Calu3 (cell line): Measurements from ENCODE around the gene PRPF8. TPM values are rescaled to one million over a fixed set of nuclear protein-coding genes. Genes with fewer than 3 reads are reported as not detected.

Experiments
- BruUV-seq: library from RNA; stranded (reverse); fragments of 400-500 nt; replicated peaks from 2 replicates; lab custom pipeline; 2021; lab: Mats Ljungman, UMichigan
- CTCF ChIA-PET: fragments of 300-600 bp; sonication (Branson Sonifier 250); formaldehyde crosslinking; loops from one replicate; lab custom pipeline; 2022; ENCODE audit warnings: antibody characterized with exemption; lab: Charles Lee
- DNase-seq: peaks from one replicate; pipeline ENCODE4 v3.0.0; 2022
- H3K27ac Mint-ChIP-seq: one replicate; pipeline ENCODE4 v1.8.0; 2022; ENCODE audit warnings: mixed read lengths; ENCODE audit not compliant: unreplicated experiment
- H3K27me3 Mint-ChIP-seq: one replicate; pipeline ENCODE4 v1.8.0; 2022; ENCODE audit warnings: mixed read lengths; ENCODE audit not compliant: unreplicated experiment
- H3K36me3 Mint-ChIP-seq: one replicate; pipeline ENCODE4 v1.8.0; 2022; ENCODE audit warnings: mild to moderate bottlenecking, moderate library complexity, mixed read lengths; ENCODE audit not compliant: insufficient read depth, unreplicated experiment
- H3K4me1 Mint-ChIP-seq: one replicate; pipeline ENCODE4 v1.8.0; 2022; ENCODE audit warnings: mild to moderate bottlenecking, low read depth, mixed read lengths; ENCODE audit not compliant: unreplicated experiment
- H3K4me3 Mint-ChIP-seq: one replicate; pipeline ENCODE4 v1.8.0; 2022; ENCODE audit warnings: mild to moderate bottlenecking, low read depth, moderate library complexity, mixed read lengths; ENCODE audit not compliant: unreplicated experiment
- H3K9me3 Mint-ChIP-seq: one replicate; pipeline ENCODE4 v1.8.0; 2022; ENCODE audit warnings: low read depth, mixed read lengths; ENCODE audit not compliant: unreplicated experiment
- intact Hi-C: fragments of 100-400 bp; cut with micrococcal nuclease; formaldehyde crosslinking; loops from one replicate; pipeline ENCODE4 v1.10.0; 2022; ENCODE audit not compliant: unreplicated experiment
- total RNA-seq: library from RNA; stranded (reverse); gene quantifications from 2 replicates; pipeline ENCODE4 v1.2.3, GENCODE V29; 2022
- TF ChIP-seq, protein P1 (sequence below): fragments of 200-600 bp; IDR thresholded peaks from one replicate; pipeline ENCODE4 v1.8.0; 2022; ENCODE audit warnings: antibody characterized with exemption; ENCODE audit not compliant: unreplicated experiment

PRPF8 gene
- total RNA-seq, 1 experiment from 2014 or later = 206 TPM

DNA sequence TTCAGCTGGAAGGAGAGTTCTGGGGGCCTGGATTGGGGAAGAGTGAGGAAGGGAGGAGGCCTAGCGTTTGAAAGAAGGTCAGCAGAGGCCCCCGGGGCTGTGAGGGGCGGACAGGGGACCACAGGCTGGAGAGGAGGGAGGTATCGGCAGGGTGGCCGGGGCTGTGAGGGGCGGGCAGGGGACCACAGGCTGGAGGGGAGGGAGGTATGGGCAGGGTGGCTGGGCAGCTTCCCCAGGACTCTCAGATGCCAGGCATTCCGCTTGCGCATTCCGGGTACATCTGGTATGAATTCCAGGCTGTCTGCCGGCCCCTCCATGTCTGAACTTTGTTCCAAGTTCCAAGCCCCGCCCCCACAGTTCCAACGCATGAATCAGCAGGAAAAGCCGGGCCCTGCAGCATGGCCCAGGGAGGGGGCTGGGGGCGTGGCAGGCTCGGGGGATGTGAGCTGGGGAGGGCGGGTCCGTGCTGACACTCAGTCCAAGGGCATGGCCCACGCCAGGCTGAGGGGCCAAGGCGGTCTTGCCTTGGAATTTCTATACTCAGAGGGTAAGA, 29.8 kb upstream of the PRPF8 start:
- DNase-seq = peak; percentile 96
- Mint-ChIP-seq H3K36me3 (peaks cover 87% of the 10 kb centered on the region), H3K27me3 (no peaks in the 10 kb centered on the region), H3K9me3 (no peaks in the 10 kb centered on the region), H3K27ac (peak overlapping the region; percentile 81), H3K4me3 (peak overlapping the region; percentile 80), H3K4me1 (peaks cover 9% of the 10 kb centered on the region)
- TF ChIP-seq, protein P1, sequence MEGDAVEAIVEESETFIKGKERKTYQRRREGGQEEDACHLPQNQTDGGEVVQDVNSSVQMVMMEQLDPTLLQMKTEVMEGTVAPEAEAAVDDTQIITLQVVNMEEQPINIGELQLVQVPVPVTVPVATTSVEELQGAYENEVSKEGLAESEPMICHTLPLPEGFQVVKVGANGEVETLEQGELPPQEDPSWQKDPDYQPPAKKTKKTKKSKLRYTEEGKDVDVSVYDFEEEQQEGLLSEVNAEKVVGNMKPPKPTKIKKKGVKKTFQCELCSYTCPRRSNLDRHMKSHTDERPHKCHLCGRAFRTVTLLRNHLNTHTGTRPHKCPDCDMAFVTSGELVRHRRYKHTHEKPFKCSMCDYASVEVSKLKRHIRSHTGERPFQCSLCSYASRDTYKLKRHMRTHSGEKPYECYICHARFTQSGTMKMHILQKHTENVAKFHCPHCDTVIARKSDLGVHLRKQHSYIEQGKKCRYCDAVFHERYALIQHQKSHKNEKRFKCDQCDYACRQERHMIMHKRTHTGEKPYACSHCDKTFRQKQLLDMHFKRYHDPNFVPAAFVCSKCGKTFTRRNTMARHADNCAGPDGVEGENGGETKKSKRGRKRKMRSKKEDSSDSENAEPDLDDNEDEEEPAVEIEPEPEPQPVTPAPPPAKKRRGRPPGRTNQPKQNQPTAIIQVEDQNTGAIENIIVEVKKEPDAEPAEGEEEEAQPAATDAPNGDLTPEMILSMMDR = no peak
- CTCF ChIA-PET = interaction anchor here (0.8 to 1.0 kb wide), 3 partner anchors 38 to 140 kb away, joined by 3 to 4 read pairs (median 3); no protein-coding TSS in a partner anchor
- intact Hi-C loops = no loop called here
- BruUV-seq = no TSS peak

DNA sequence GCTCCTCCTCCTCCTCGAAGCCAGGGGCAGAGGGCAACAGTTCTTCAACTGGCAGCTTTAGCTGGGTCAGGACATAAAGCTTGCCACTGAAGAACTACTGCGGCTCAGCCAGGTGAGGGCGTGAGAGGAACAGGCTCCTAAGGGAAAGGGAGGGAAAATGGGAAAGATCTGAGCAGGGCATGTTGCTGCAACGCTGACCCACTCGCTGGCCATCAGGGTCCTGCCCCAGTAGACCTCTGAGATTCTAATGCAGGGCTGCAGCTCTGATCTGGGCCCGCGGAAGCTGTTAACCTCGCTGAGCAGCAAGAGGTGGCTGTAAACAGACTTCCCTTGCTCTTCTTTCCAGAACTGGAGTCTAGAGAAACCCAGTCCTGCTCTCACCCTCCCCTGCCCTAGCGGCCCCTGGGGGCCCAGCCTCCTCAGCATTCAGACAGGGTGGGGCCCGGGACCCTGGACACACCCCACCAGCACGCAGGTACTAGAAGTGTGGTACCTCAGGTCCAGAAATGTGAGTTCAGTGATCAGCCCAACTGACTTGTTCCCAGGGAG, 29.3 kb upstream of the PRPF8 start:
- peaks cover 89% of the 10 kb centered on the region for H3K36me3 Mint-ChIP-seq
- peak overlapping the region; percentile 80 for H3K4me3 Mint-ChIP-seq
- BruUV-seq = no TSS peak

DNA sequence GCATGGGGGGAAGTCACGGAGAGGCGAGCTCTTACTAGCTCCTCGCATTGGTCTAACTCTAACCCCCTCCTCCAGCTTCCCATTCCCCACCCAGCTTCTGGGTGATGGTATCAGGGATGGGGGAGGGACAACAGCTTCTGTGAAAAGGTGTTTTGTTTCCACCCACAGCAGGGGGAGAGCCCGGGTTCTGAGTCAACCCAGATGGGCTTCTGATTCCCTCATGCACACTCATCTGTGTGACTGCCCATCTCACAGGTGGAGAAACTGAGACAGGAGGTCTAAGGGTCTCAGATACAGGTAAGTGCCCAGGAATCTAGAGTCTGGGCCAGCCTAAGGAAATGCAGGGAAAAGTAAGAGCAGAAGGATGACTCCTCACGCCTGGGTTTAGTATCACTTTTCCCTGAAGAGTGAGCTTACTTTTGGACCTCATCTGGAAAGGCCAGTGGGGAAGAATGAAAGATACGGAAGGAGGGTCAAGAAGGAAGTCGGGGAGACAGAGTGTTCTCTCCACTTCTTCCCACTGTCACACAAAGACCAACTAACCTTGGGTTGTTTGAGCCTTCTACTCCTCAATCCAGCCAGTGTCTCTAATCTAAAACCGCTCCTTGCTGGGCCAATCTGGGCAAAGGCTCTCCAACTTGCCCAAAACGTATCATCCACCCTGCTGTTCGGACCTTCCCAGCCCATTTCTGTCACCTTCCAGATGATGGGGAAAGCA, 28.7 kb upstream of the PRPF8 start:
- intact Hi-C loops = no loop called here
- peak overlapping the region; percentile 81 for H3K27ac Mint-ChIP-seq

More for the DNA sequence above, 29.3 kb upstream of the PRPF8 start:
- no peaks in the 10 kb centered on the region for H3K27me3 Mint-ChIP-seq
- DNase-seq = peak; percentile 50
- TF ChIP-seq, protein P1 = peak; percentile 43
- intact Hi-C loops = no loop called here
- peaks cover 9% of the 10 kb centered on the region for H3K4me1 Mint-ChIP-seq
- CTCF ChIA-PET = interaction anchor here (1.0 kb wide), 1 partner anchor 140 kb away, joined by 3 read pairs; no protein-coding TSS in a partner anchor
- H3K27ac Mint-ChIP-seq = peak overlapping the region; percentile 81
- H3K9me3 Mint-ChIP-seq = no peaks in the 10 kb centered on the region

DNA sequence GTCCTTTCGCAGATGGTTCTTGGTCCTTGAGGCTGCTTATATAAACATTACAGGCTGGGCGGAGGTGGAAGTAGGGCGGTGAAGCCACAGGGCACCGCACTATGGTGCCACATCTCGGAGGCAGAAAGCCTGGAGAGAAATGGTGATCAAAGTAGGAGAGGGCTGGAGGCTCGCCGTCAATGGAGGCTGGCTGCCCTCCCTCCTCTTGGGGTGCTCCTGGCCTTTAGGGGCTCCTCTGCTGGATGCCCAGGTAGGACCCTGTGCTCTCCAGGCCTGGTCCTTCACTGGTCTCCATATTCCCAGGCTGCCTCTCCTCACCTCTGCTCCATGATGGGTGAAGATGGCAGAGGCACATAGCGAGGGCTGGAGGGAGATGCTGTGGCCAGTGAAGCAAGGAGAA, 27.6 kb upstream of the PRPF8 start:
- DNase-seq = no peak
- peak overlapping the region; percentile 63 for H3K27ac Mint-ChIP-seq
- no peak overlapping the region for H3K4me3 Mint-ChIP-seq
- CTCF ChIA-PET = no interaction called here
- peaks cover 9% of the 10 kb centered on the region for H3K4me1 Mint-ChIP-seq
- peaks cover 79% of the 10 kb centered on the region for H3K36me3 Mint-ChIP-seq
- TF ChIP-seq, protein P1 = no peak
- no peaks in the 10 kb centered on the region for H3K9me3 Mint-ChIP-seq
- no TSS peak for BruUV-seq
- intact Hi-C loops = no loop called here
- H3K27me3 Mint-ChIP-seq = no peaks in the 10 kb centered on the region

More for the DNA sequence above, 28.7 kb upstream of the PRPF8 start:
- Mint-ChIP-seq H3K36me3 (peaks cover 89% of the 10 kb centered on the region), H3K9me3 (no peaks in the 10 kb centered on the region), H3K27me3 (no peaks in the 10 kb centered on the region), H3K4me3 (peak overlapping the region; percentile 80), H3K4me1 (peaks cover 9% of the 10 kb centered on the region)
- BruUV-seq = TSS peak; percentile 52
- TF ChIP-seq, protein P1 = no peak
- CTCF ChIA-PET = interaction anchor here (0.6 to 1.0 kb wide), 2 partner anchors 139 to 399 kb away, joined by 3 to 4 read pairs; no protein-coding TSS in a partner anchor
- no peak for DNase-seq
